Stimulated activated naive B cell treated with anti-CD40 and anti-IgM and Interleukin-4, amounts not matched to agents 10 μg/mL and 1 μg/mL and 100 μg/mL, for 72 hours (primary cell): ENCODE measurements around the gene FIBCD1.
A peak's percentile ranks its signal among the peaks of the same experiment; 100 is the strongest.

ENCODE experiments used
- ATAC-seq, 2 donors: fragments of 150-1000 bp; cut with Tn5 transposase; replicated peaks; 2 replicates each; pipeline ENCODE4 v1.10.0; 2021; ENCODE audit warnings: moderate library complexity in 1 of 2
- DNase-seq: peaks from one replicate; pipeline ENCODE4 v3.0.0; 2021
- H3K27ac Mint-ChIP-seq: one replicate; pipeline ENCODE4 v1.8.0; 2022; ENCODE audit warnings: mild to moderate bottlenecking, mixed read lengths
- H3K27me3 Mint-ChIP-seq, 2 donors: one replicate each; pipeline ENCODE4 v1.8.0; 2022; ENCODE audit warnings: mixed read lengths in 2 of 2
- H3K36me3 Mint-ChIP-seq, 2 donors: one replicate each; pipeline ENCODE4 v1.8.0; 2022; ENCODE audit warnings: mixed read lengths in 2 of 2, mild to moderate bottlenecking in 1 of 2
- H3K4me1 Mint-ChIP-seq, 2 donors: one replicate each; pipeline ENCODE4 v1.8.0; 2022; ENCODE audit warnings: mixed read lengths in 2 of 2, mild to moderate bottlenecking in 1 of 2
- H3K4me3 Mint-ChIP-seq, 2 donors: one replicate each; pipeline ENCODE4 v1.8.0; 2022; ENCODE audit warnings: mild to moderate bottlenecking in 2 of 2, mixed read lengths in 2 of 2, moderate library complexity in 1 of 2
- H3K9me3 Mint-ChIP-seq, 2 donors: one replicate each; pipeline ENCODE4 v1.8.0; 2022; ENCODE audit warnings: mixed read lengths in 2 of 2, mild to moderate bottlenecking in 1 of 2

The FIBCD1 gene

DNA sequence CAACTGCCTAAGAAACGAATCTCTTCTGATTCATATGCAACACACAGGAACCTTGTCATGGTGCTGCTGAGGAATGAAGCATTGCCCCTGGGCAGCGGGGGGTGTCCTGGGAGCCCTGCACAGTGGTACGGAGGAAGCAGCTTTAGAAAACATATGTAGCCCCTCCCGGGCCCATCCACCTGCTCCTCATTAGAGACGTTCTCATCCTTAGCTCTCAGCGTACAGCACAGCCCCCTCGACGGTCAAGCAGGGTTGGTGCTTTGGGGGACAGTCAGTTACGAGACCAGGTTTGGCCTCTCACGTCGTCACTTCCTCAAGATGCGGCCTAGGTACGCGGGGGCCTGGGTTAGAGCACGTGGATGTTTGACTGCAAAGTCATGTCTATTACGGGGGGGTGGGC, 41.5 kb upstream of the FIBCD1 start:
- ATAC-seq (no peak), DNase-seq (no peak)
- Mint-ChIP-seq H3K4me1 (no peaks in the 10 kb centered on the region), H3K27me3 (peaks cover 7 to 16% of the 10 kb centered on the region in 2 donors), H3K4me3 (no peak overlapping the region), H3K9me3 (no peaks in the 10 kb centered on the region), H3K36me3 (no peaks in the 10 kb centered on the region), H3K27ac (no peak overlapping the region)

DNA sequence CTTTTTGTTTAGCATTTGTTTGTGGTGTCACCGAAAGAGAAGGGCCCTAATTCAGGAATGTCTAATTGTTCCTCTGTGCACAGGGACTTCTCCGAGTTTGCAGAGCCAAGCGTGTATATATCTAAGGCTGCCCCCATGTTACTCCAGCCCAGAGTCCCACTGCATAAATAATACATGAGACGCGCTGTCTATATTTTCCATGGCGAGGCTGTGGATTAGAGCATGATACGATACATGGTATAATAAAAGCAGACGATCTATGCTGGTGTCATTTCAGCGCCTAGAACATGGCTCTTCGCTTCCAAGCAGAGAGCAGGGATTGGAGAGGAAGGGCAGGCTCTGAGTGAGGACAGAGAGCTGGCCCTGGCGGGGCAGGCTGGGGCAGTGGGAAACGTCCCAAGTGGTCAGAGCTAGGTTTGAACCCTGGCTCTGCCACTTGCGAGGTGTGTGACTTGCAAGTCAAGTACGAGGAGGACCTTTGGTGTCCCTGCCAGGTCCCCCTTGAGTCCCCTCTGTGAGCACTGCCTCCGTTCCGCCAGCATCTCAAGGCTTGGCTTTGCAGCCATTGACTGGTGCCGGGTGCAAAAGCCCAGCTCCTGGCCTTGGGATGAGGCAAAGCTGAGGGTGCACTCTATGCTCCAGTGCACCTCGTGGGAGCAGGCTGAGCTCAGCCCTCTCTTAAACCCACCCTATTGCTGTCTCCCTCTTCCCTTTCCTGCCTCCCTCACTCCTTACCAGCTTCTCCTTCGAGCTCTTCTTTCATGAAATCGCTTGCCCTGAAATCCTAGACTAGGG, 40.7 kb upstream of the FIBCD1 start:
- peaks cover 7 to 16% of the 10 kb centered on the region in 2 donors for H3K27me3 Mint-ChIP-seq
- DNase-seq = no peak
- H3K27ac Mint-ChIP-seq = no peak overlapping the region
- no peaks in the 10 kb centered on the region for H3K36me3 Mint-ChIP-seq
- no peak overlapping the region for H3K4me3 Mint-ChIP-seq
- H3K4me1 Mint-ChIP-seq = no peaks in the 10 kb centered on the region
- H3K9me3 Mint-ChIP-seq = no peaks in the 10 kb centered on the region
- ATAC-seq = no peak

DNA sequence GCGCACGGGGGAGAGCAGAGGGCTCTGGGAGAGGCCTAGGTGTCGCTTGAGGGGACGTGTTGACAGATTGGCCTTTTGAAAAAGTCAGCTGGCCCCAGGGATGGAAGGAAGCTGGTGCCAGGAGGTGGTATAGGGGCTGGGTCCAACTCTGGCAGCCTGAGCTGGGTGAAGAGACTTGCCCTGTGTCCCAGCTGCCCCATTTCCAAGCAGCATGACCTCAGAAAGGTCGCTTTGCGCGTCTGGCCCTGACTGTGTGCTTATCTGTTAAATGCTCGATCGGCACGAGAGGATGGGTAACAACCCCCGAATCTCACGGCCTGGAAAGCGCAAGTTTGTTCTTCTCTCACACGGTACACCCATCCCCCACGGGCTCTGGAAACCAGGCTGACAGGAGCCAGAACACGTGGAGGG, 38.8 kb upstream of the FIBCD1 start:
- H3K36me3 Mint-ChIP-seq = no peaks in the 10 kb centered on the region
- H3K4me1 Mint-ChIP-seq = no peaks in the 10 kb centered on the region
- no peaks in the 10 kb centered on the region for H3K9me3 Mint-ChIP-seq
- no peak overlapping the region for H3K4me3 Mint-ChIP-seq
- DNase-seq (no peak), ATAC-seq (no peak)
- H3K27ac Mint-ChIP-seq = no peak overlapping the region
- peaks cover 14 to 30% of the 10 kb centered on the region in 2 donors for H3K27me3 Mint-ChIP-seq

DNA sequence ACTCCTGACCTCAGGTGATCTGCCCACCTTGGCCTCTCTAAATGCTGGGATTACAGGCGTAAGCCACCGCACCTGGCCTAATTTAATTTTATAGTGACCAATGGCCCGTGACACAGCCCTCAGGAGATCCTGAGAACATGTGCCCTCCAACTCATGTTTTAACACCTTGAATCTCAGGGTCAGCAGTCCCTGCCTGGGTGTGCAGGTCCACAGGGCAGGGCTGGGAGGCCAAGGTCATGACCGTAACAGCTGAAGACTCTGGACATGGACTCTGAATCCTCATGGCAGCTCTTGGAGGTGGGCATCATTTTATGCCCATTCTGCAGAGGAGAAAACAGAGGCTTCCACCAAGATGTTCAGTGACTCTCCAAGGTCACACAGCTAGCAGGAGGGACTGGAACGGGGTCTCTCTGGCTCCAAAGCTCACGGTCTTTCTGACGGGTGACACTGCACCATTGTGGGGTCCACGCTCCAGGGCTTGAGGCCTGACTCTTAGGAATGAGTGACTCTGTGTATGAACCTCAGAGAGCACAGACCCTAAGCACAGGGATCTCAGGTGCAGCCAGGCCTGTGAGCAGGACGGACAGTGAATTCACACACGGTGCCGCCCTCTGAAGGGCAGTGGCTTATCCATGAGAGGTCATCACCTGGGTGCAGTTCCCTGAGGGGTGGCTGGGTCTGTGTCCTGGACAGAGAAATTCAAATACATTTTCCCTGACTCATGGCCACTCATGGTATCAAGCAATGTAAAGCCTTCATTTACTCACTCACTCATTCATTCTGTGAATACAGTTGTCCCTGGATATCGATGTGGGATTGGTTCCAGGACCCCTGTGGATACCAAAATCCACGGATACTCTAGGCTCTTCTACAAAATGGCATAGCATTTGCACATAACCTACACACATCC, 37.1 kb upstream of the FIBCD1 start:
- Mint-ChIP-seq H3K4me3 (no peak overlapping the region), H3K4me1 (peaks cover 0 to 4% of the 10 kb centered on the region in 2 donors), H3K27ac (no peak overlapping the region), H3K9me3 (no peaks in the 10 kb centered on the region), H3K27me3 (peaks cover 27 to 45% of the 10 kb centered on the region in 2 donors), H3K36me3 (no peaks in the 10 kb centered on the region)
- no peak for DNase-seq
- no peak for ATAC-seq

DNA sequence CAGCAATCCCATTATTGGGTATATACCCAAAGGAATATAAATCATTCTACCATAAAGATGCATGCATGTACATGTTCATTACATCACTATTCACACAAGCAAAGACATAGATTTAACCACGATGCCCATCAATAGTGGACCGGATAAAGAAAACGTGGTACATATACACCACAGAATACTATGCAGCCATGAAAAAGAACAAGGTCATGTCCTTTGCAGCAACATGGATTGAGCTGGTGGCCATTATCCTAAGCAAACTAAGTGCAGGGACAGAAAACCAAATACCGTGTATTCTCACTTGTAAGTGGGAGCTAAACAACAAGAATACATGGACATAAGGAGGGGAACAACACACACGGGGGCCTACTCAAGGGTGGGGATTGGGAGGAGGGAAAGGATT, 36.1 kb upstream of the FIBCD1 start:
- ATAC-seq (no peak), DNase-seq (no peak)
- Mint-ChIP-seq H3K27ac (no peak overlapping the region), H3K36me3 (no peaks in the 10 kb centered on the region), H3K27me3 (peaks cover 29 to 41% of the 10 kb centered on the region in 2 donors), H3K9me3 (no peaks in the 10 kb centered on the region), H3K4me3 (no peak overlapping the region), H3K4me1 (peaks cover 0 to 4% of the 10 kb centered on the region in 2 donors)

DNA sequence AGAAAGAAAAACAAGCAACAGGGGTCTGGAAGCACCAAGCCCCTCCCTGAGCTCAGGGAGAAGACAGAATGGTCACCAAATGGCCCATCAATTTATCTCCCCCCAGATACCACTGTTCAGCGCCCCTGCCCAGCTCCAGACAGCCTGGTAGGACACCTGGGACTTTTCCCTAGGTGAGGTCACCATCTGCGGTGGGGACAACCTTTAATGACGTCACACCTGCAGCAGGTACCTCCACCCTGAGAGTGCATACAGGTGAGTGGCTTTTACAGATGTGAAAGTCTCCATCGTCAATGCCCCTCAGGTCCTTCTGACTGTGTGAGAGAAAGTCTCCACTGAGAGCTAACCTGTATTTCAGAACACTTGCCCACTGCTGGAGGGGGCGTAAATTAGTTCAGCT, 35.6 kb upstream of the FIBCD1 start:
- no peak overlapping the region for H3K27ac Mint-ChIP-seq

DNA sequence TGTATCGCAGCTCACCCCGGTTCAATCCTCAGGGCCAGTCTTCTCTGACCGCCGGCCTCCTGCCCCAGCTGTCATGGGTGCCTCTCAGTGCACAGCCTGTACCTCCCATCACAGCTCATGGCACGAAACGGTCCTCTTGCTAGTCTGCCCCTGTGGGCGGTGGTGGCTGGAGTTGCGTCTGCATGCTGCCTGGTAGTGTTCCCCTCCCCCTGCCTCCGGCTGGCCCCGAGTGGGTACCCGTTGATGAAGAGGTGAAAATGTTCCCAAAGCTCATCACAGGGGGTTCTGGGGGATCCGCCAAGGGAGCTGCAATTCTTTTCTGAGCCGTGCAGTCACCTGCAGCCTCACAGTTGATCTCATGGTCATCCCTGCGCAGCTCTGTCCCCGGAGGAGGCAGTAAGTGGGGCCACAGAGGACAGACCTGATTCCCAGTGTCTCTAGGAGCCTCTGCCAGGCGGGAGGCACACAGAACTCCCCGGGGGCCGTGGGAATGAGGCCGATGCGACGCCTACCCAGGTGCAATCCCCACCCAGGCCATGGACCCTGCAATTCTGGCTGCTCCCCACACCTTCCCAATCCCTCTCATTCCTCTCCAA, 34.7 kb upstream of the FIBCD1 start:
- no peaks in the 10 kb centered on the region for H3K9me3 Mint-ChIP-seq
- no peak for DNase-seq
- no peak overlapping the region for H3K27ac Mint-ChIP-seq

More for the DNA sequence above, 35.6 kb upstream of the FIBCD1 start:
- Mint-ChIP-seq H3K27me3 (peaks cover 28 to 40% of the 10 kb centered on the region in 2 donors), H3K9me3 (no peaks in the 10 kb centered on the region), H3K4me1 (peaks cover 0 to 4% of the 10 kb centered on the region in 2 donors), H3K36me3 (no peaks in the 10 kb centered on the region), H3K4me3 (no peak overlapping the region)
- ATAC-seq = no peak
- DNase-seq = no peak

DNA sequence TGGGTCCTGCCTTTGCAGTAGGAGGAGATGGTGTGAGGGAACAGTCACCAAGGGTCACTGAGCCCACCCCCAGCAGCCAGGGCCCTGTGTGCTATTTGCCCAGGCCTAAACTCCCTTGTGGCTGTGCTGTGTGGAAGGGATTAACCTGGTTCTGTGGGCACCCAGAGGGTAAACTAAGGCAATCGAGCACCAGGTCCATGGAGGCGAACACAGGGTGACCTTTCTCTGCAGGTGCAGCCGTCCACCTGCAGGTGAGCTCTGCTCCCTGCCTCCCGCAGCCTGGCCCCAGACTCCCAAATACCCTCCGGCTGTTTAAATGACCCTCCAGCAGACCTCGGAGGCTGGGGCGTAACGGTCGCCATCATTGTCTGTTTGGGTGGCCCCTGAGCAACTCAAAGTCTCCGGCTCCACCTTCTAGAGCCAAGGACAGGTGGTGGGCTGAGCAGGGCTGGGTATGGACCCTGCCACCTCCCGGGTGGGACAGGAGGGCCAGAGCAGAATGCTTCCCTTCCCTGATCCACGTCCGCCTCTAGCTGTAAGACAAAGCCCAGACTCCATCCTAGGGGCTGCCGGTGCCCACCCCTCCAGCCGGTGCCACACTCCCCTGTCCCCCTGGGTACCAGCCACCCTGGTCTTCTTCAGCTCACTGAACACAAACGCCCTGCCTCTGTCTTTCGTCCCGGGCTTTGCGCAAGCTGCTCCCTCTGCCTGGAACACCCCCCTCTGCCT, 34.1 kb upstream of the FIBCD1 start:
- H3K36me3 Mint-ChIP-seq = no peaks in the 10 kb centered on the region
- DNase-seq = no peak
- no peak overlapping the region for H3K27ac Mint-ChIP-seq
- no peaks in the 10 kb centered on the region for H3K9me3 Mint-ChIP-seq
- no peak for ATAC-seq
- no peak overlapping the region for H3K4me3 Mint-ChIP-seq
- peaks cover 28 to 40% of the 10 kb centered on the region in 2 donors for H3K27me3 Mint-ChIP-seq
- H3K4me1 Mint-ChIP-seq = peaks cover 0 to 4% of the 10 kb centered on the region in 2 donors

More for the DNA sequence above, 34.7 kb upstream of the FIBCD1 start:
- no peak for ATAC-seq
- H3K4me1 Mint-ChIP-seq = peaks cover 0 to 4% of the 10 kb centered on the region in 2 donors
- no peak overlapping the region for H3K4me3 Mint-ChIP-seq
- H3K27me3 Mint-ChIP-seq = peaks cover 28 to 40% of the 10 kb centered on the region in 2 donors
- no peaks in the 10 kb centered on the region for H3K36me3 Mint-ChIP-seq

DNA sequence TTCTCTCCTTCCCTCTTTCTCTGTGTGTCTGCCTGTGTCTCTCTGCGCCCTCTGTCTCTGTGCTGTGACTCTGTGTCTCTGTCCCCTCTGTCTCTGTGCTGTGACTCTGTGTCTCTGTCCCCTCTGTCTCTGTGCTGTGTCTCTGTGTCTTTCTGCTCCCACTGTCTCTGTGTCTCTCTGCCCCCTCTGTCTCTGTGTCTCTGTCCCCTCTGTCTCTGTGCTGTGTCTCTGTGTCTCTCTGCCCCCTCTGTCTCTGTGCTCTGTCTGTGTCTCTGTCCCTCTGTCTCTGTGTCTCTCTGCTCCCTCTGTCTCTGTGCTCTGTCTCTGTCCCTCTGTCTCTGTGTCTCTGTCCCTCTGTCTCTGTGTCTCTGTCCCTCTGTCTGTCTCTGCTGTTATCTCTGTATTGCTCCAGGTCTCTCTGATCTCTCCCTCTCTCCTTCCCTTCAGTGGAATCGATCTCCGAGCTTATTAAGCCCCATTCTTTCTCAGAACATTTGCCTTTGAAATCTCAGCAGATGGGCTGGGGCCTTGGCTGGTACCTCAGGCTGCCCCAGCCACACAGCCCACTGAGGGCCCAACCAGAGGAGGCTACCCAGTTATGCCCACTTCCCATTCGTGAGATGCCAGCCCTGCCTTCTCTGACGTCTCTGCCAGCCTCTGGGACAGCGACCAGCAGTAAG, 33.4 kb upstream of the FIBCD1 start:
- H3K36me3 Mint-ChIP-seq = no peaks in the 10 kb centered on the region
- DNase-seq (no peak), ATAC-seq (no peak)
- H3K27me3 Mint-ChIP-seq = peaks cover 27 to 37% of the 10 kb centered on the region in 2 donors
- no peak overlapping the region for H3K4me3 Mint-ChIP-seq
- no peaks in the 10 kb centered on the region for H3K9me3 Mint-ChIP-seq
- H3K27ac Mint-ChIP-seq = no peak overlapping the region
- H3K4me1 Mint-ChIP-seq = peaks cover 0 to 4% of the 10 kb centered on the region in 2 donors

DNA sequence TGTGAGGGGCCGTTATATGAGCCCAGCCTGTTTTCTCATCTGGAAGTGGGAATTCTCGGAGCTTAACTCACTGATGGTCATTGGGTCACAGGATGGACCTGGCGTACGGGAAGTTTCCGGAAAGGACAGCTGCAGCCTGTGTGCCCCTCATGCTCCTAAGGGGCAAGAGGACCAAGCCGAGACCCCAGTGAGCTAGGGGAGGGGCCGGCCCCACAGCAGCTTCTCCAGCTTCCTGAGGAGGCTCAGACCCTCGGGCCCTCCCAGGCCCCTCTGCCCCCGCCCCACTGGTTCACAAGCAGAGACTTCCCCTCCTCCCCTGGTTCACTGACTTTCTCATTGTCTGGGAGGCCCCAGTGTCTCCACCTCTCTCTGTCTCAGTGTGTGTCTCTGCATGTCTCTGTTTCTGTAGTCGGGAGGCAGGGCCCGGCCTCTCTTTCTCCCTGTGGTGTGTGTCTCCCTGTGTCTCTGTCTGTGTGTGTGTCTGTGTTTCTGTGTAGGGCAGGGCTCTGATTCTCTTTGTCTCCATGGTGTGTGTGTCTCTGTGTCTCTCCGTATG, 32.3 kb upstream of the FIBCD1 start:
- Mint-ChIP-seq H3K36me3 (no peaks in the 10 kb centered on the region), H3K4me3 (no peak overlapping the region), H3K27ac (peak overlapping the region; percentile 3), H3K4me1 (peaks cover 0 to 4% of the 10 kb centered on the region in 2 donors), H3K27me3 (peaks cover 25 to 35% of the 10 kb centered on the region in 2 donors), H3K9me3 (no peaks in the 10 kb centered on the region)
- no peak for ATAC-seq
- no peak for DNase-seq

DNA sequence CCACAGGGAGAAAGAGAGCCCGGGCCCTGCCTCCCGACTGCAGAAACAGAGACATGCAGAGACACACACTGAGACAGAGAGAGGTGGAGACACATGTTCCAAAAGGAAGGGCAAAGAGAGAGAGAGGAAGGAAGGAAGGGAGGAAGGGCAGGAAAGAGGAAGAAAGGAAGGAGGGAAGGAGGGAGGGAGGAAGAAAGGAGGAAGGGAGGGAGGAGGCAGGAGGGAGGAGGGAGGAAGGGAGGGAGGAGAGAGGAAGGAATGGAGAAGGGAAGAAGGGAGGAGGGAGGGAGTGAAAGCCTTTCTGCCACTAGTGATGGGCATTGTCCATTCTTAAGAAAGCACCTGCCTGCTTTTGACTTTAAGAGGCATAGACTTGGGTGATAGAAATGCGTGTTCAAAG, 31.8 kb upstream of the FIBCD1 start:
- Mint-ChIP-seq H3K36me3 (no peaks in the 10 kb centered on the region), H3K27me3 (peaks cover 25 to 35% of the 10 kb centered on the region in 2 donors)

DNA sequence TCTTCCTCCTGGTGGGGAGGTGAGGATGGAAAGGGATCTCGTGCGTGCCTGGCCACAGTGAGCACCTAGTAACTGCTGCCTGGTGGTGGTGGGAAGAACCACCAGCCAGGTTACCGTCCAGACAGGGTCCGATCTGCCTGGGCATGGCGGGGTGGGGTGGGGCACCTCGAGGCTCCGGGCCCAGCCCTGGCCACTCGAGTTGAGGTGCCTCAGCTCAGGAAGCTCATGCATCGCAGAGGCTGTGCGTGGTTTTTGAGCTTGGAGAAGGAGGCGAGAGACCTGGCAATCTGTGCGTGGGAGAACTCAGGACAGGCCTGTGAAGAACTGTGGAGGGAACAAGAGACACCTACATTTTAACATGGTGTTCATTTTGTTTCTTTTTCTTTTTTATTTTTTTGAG, 31.0 kb upstream of the FIBCD1 start:
- DNase-seq (no peak), ATAC-seq (no peak)
- Mint-ChIP-seq H3K4me1 (peaks cover 0 to 4% of the 10 kb centered on the region in 2 donors), H3K4me3 (no peak overlapping the region), H3K36me3 (no peaks in the 10 kb centered on the region), H3K27ac (no peak overlapping the region), H3K9me3 (no peaks in the 10 kb centered on the region), H3K27me3 (peaks cover 25 to 35% of the 10 kb centered on the region in 2 donors)

More for the DNA sequence above, 31.8 kb upstream of the FIBCD1 start:
- DNase-seq (no peak), ATAC-seq (no peak)
- Mint-ChIP-seq H3K4me3 (no peak overlapping the region), H3K4me1 (peaks cover 0 to 4% of the 10 kb centered on the region in 2 donors), H3K27ac (no peak overlapping the region), H3K9me3 (no peaks in the 10 kb centered on the region)

DNA sequence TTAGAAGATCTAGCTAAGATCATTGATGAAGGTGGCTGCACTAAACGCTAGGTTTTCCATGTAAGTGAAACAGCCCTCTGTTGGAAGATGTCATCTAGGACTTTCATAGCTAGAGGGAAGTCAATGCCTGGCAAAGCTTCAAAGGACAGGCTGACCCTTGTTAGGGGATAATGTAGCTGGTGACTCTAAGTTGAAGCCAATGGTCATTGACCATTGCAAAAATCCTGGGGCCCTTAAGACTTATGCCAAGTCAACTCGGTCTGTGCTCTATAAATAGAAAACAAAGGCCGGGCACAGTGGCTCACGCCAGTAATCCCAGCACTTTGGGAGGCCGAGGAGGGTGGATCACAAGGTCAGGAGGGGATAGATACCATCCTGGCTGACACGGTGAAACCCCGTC, 26.6 kb upstream of the FIBCD1 start:
- peaks cover 0 to 1% of the 10 kb centered on the region in 2 donors for H3K9me3 Mint-ChIP-seq
- H3K4me3 Mint-ChIP-seq = no peak overlapping the region
- peaks cover 0 to 1% of the 10 kb centered on the region in 2 donors for H3K36me3 Mint-ChIP-seq
- no peak for ATAC-seq
- no peak for DNase-seq
- H3K27me3 Mint-ChIP-seq = peaks cover 12 to 16% of the 10 kb centered on the region in 2 donors
- no peaks in the 10 kb centered on the region for H3K4me1 Mint-ChIP-seq
- H3K27ac Mint-ChIP-seq = no peak overlapping the region
